DMS153 treated with DMSO at 0.1 percent for 48 hours (cell line): ENCODE results near the gene EMCN.
"Not testable (repeated sequence)": the region's sequence is repeated elsewhere in the genome, so short reads cannot be mapped to it uniquely, and the experiment has no call there.

Experiments used
- DNase-seq: peaks from one replicate; lab custom pipeline; 2025; ENCODE audit not compliant: unreplicated experiment; lab: John Stamatoyannopoulos, UW

EMCN gene, protein sequence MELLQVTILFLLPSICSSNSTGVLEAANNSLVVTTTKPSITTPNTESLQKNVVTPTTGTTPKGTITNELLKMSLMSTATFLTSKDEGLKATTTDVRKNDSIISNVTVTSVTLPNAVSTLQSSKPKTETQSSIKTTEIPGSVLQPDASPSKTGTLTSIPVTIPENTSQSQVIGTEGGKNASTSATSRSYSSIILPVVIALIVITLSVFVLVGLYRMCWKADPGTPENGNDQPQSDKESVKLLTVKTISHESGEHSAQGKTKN

DNA sequence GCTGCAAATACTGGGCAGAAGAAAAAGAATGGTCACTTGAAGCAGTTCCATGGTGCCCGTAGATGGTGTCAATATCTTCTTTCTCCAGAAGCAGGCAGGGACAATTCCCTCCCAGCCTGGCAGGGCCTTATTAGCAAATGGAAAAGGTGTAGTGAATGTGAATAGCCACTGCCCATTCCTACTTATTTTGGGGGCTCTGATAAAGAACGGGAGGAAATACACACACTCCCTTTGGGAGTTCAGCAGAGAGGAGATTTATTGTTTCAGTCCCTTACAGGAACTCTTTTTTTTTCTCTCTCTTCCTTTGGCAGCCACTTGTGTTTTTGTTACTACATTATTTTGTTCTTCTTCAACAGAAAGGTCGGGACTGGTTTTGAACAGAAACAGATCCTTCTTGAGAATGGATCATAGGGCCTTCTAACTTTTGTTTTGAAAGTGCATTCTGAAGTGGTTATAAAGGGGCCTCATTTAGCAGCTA is at the start of gene EMCN:
EMCN (minus strand) TSS at position 159 of the 478 bp plus-strand sequence; CDS start at position 51, 108 bp downstream.
- no peak for DNase-seq

DNA sequence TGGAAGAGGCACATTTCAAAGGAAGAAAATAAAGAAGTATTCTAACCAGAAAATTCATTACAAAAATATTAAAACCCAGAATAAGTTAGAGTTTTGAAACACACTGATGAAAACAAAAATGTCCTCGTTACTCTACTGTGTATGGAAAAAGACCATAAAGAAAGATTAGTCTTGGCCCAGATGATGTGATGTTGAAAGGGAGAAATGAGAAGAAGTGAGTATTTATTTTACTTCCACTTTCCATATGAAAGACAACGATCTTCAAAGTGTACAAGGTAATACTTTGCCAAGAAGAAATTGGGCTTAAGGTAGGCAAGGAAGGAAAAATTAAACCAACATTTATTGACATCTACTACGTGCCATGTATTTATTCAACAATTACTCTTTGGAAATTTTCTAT is 48.6 kb upstream of the EMCN start:
- DNase-seq = no peak

DNA sequence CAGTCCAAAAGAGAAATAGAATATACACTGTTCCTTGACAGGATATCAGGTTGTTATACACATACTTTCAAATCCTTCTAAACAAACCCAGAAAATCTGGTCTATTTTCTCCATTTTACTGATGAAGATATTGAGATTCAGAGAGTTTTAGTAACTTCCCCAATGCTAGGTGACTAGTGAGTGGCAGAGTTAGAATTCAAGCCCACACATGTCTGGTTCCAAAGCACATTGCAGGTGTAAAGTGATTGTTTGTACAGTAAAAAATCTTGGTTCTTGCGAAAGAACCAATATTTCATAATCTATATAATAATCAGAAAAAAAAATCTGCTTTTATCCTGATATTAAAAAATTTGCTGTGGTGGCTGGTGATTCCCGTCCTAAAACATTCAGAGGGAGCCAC is 39.5 kb upstream of the EMCN start:
- DNase-seq = no peak

DNA sequence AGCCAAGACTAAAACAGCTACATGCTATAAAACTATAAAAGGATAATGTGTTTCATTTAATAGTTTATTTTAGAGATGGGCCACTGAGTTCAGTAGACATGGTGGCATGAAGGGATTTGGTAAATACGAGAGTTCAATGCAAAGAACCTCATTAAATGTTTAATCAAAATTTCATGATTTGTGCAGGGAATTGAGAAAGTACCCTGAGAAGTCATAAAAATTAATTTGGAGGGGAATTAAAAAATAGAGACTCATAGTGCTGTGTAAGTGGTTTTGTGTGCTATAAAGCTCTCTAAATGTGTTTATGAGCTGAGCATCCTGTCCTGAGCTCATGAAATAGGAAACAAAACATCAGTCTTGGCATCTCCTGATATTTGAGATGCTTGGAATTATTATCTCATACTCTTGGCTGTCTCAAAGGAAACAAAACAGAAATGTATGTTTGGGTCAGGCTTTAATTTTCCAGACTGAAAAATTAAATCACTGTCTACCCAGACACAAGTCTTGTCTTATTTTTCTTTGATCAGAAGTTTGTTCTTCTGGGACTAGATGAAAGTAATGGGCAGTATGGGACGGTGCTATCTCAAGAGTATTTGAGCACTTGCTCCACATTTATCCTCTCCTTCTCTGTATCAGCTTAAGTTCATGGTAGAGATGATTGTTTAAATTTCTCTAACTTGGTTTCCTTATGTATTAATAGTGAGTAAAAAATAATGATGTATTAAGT is 38.0 kb upstream of the EMCN start:
- no peak for DNase-seq

DNA sequence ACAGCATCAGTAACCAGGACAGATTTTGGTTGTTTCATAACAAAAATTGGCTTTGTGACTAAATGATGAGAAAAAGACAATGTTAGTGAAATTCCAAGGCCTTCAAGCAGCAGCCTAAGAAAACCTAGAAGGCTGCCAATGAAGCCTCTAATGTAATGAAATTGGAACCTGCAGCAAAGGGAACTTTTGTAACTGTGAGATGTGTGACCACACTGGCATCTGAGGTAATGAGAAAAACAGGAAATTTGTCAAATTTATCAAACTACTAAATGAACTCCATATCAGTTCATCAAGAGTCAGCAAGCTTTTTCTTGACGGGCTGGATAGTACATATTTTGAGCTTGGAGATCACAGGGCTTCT is 30.4 kb upstream of the EMCN start:
- DNase-seq = no peak

DNA sequence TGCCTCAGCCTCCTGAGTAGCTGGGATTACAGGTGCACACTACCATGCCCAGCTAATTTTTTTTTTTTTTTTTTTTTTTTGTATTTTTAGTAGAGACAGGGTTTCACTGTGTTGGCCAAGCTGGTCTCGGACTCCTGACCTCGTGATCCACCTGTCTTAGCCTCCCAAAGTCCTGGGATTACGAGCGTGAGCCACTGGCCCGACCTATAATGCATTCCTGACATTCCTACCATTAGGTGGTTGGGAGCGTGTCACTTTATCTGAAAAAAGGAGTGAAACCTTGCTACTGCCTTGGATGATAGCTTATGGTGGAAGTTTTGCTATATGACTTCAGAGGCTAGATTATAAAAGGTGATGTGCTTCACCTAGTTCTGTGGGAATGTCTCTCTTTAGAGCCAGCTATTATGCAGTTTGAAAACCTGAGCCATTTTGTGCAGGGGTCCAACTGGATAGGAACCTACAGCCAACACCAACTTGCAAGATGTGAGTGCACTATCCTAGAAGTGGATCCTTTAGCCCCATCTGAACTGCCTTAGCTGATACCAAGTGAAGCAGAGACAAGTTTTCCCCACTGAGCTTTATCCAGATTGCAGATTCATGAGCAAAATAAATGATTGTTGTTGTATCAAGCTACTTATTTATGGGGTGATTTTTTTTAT is 29.8 kb upstream of the EMCN start:
- DNase-seq = no peak

DNA sequence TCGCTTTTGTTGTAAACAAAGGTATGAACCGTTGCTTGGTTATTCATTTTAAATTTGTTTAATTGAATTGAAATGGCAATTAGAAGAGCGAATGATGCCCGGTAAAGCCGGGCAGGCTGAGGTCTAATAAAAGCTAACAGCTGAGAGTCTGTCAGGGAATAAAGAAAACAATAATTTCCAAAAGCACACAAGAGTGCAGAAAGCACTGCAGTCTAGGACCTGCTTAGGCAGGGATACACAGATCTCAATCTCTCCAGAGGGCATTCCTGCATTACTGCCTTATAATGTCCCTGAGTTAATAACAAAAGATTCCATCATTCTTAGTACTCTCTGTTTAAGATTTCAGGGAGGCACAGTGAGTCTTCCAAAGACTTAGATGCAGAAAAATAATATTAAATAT is 27.6 kb upstream of the EMCN start:
- DNase-seq = no peak

DNA sequence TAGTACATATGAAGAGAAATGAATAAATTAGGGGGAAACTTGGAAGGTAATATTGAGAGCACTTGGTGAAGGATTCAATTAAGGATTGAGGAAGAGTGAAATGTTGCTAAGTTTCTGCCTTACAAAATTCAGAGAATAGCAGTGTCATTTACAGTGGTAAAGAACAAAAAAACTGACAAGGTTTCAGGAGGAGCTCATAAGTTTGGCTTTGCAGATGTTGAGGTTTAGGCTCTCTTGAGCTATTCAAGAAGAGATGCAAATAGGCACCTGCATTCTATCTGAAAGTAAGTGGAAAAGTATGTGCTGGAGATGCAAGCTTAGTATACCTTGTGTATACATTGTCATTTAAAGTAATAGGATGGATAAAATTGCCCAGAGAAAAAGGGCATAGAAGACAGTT is 22.3 kb upstream of the EMCN start:
- no peak for DNase-seq

DNA sequence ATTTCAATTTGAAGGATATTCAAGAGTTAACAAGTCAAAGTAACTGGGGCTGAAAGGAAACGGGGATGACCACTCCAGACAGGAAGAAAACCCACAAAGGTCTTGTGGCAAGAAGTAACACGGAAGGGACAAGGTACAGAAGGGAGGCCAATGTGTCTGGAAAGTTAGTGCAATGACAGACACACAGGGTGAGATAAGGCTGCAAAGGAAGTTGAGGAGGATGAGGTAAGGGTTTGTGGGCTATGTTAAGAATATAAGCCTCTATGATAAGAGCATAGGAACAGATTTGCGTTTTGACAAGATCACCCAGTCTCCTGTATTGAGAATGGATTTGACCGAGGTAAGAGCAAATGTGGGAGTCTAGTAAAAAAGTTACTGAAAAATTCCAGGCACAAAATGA is 21.9 kb upstream of the EMCN start:
- no peak for DNase-seq

DNA sequence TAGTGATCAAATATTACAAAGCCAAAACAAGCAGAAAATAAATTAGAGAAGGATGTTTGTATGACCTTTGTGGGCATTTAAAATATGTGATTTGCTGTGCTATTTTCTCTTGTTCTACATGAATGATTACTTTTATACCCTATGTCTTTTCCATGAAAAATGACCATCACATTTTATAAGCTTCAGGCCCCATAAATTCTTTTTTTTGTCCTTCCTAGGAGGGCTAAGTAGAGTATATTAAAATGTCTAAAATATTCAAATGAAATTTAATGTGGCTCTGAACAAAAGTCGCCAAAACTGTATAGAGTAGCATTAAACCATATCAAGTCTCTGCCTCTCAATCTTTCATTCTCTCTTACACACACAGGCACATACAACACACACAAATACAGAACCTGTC is 15.9 kb upstream of the EMCN start:
- no peak for DNase-seq

DNA sequence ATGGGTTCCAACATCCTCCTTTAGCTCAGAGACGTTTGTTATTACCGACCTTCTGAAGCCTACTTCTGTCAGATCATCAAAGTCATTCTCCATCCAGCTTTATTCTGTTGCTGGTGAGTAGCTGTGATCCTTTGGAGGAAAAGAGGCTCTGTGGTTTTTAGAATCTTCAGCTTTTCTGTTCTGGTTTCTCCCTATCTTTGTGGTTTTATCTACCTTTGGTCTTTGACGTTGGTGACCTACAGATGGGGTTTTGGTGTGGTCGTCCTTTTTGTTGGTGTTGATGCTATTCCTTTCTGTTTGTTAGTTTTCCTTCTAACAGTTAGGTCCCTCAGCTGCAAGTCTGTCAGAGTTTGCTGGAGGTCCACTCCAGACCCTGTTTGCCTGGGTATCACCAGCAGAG is 12.3 kb upstream of the EMCN start:
- DNase-seq = not testable (repeated sequence)

DNA sequence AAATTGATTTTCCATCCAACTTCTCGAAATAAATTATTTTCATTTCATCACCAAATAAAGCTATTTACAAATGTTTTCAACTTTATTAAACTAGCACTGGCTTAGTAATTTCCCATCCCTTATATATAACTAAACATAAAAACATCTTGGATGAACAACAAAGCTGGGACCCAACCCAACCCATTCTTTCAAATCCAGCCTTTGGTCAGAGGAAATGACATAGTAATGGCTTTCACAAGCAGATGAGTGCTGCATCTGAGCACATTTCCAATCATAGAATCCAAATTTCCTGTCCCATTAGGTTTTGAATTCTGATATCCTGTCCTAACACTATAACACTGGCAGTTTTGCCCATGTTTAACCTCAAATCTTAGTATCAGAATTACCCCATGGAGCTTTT is 7.9 kb upstream of the EMCN start:
- no peak for DNase-seq

DNA sequence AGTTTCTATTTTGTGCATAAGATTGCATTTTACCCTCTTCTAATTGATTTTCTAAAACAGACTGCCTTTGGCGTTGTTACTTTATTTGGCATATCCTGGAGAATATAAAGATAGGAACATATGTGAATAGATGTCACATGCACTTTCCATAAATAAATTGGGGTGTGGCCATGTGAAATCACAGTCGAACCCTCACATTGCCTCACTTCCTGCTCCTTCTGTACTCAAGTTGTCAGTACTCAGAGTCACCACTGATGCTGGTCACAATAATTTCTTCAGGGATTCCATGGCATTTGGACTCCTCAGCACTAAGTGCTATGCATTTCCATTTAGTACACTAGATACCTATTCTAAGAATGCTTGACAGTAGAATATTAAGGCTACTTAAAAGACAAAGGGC is 1.4 kb upstream of the EMCN start:
- no peak for DNase-seq

DNA sequence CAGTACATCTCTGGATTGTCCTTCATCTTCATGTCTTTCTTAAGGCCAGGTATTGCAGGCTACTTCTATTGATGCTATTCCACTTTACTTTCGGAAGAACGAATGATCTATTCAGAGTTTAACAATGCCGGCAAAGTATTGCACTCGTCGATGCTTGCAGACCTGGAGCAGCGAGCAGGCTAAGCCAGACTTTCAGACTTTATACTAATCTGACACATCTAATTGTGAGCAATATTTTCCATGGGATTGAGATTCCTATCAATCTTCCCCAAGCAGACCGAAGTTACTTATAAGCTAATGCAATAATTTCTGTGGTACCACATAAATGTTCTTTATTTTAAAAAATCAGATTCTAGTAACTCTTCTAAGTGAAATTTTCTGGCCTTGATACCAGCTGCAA is 1.6 kb downstream of the EMCN start:
- DNase-seq = no peak

DNA sequence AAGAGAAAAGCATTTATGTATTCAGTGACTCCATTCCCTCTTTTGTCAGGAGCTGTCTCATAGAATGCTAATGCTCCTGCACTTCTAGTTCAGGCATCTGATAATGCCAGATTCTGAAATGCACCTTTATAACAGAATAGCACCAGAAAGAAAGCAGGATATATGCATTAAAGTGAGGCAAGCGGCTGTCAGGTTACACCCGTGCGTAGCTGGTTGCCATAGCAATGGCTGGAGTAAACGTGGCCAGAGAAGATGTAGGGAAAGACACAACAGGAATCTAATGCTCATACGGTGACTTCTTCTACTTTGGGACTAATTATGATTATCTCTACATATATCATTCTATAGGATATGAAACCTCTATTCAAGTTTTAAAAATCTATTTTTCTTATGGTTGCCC is 5.9 kb downstream of the EMCN start:
- no peak for DNase-seq

DNA sequence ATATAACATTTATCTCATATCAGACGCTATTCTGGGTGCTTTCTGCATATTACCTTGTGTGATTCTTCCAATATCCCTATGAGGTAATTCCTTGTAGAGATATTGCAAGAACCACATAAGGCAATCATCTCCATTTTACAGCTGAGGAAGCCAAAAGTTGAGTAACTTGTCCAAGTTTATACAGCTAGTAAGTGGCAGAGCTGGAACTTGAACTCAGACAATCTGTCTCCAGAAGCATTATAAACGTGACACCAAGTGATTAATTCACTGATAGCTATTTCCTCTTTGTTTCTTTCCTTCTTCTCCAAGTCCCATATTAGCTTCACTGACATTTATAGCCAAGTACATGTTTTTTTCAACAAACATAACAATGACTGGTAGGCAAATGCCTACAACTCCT is 7.3 kb downstream of the EMCN start:
- DNase-seq = no peak

DNA sequence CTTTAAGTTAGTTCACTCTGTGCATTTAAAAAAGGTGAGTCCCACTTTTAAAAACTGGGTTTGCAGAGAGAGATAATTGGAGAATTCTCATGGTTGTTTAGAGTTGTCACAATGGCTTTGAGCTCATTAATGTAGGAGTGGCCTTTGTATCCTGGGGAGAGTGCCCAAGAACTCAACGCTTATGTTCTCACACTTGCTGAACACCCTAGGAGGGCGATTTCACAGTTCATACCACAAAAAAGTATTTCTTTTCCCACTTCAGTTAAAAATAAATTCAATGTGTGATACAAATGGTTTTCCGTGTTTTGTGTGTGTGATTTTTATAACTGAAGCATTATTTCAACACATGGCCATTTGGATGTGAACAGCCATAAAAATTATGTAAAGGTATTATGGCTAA is 8.4 kb downstream of the EMCN start:
- DNase-seq = no peak

DNA sequence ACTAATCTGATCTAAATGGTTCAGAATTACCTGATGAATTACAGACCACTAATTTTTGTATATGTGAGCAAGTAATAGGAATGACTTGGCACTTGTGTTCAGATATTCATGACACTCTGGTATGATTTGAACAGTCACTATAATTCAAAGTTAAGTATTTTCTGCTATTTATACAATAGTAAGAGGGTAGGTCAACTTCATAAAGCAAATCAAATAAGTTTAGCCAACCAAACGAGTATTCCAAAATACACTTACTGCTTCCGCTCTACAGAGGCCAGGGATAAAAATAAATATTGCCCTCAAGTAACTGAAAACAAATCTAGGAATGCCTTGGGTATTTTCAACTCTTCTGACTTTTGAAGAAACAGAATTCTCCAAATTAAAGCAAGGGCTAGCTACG is 9.1 kb downstream of the EMCN start:
- DNase-seq = no peak

DNA sequence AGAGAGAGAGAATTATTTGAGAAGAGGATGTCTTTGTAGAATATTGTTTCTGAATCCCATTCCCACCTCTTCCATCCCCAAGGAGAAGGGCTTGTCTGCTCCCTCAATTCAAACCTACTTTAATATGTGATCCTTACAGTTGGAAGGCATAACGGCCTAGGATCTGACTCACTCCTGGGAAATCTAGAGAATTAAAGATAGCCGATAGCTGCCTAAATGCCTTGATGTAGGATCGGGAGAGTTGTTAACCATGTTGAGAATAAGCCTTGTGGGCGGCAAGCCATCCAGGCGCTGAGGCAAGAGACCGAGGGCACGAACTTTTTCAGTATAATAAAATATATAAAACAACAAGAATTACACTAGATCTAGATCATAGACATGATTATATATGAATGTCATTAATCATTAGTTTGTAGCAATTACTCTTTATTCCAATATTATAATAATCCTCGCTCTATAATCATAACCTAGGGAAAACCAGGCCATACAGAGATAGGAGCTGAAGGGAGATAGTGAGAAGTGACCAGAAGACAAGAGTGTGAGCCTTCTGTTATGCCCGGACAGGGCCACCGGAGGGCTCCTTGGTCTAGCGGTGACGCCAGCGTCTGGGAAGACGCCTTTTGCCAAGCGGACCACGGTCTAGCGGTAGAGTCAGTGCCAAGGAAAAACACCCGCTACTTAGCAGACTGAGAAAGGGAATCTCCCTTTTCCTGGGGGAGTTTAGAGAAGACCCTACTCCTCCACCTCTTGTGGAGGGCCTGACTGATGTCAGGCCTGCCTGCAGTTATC is 13.5 kb downstream of the EMCN start:
- no peak for DNase-seq

DNA sequence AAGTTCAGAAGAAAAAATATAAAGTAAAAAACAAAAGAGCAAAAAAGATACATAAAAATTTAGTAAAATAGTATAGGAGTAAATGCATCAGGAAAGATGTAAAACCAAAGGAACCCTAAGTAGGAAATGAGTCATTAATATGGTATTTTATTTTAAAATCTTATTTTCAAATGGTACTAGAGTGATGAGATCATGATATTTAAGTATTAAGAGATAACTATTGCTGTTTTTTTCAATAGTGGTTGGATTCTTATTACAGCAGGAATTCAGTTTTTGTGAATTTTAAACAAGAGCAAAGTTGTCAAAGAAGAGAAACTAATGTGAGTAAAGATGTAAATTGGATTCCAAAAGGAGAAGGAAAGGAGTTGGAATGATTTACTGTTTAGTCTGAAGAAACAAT is 20.0 kb downstream of the EMCN start:
- DNase-seq = no peak

DNA sequence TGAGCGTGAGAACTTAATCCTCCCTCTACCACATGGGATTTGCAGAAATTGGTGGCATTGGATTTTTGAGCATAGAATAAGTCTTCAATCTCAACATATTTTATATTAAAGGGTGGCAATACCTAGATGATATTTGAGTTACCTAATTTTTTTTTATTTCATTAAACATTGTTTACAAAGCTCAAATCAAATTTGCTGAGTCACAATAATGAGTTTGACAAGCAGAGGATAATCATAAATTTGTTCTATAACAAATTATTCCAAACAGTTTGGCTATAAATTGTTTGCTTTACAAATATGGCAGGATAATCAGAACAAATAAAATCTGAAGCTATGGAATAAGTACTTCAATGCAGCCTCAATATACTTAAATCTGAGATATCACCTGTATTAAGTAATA is 22.7 kb downstream of the EMCN start:
- DNase-seq = no peak

DNA sequence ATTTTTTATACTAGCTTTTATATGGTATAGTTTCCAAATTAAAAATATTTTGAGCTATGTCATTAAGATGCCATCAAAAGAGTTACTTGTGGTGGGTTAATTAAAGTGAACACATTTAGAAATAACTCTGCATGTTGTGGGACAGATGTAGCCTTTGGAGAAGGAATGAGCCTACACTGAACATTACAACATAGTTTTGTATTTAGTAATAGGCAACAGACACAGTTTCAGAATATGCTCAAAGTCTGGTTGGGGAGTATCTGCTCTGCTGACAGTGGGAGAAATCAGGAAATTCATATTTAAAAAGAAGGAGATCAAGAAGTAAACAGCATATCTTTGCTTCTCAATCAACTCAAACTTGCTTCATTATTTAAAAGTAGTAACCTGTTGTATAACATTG is 23.7 kb downstream of the EMCN start:
- DNase-seq = no peak
